H9 (cell line): ENCODE data around the gene CPT1C. TPM values are rescaled to one million over a fixed set of nuclear protein-coding genes. Genes with fewer than 3 reads are reported as not detected.

Source experiments
- DNase-seq: peaks from one replicate; pipeline ENCODE4 v3.0.0-alpha.2; 2017
- H2AFZ ChIP-seq: one replicate; pipeline ENCODE4 v1.6.1; 2013; ENCODE audit warnings: mild to moderate bottlenecking, low read length, control low read depth, moderate library complexity
- H2AK5ac ChIP-seq: 2 replicates; pipeline ENCODE4 v1.6.1; 2013; ENCODE audit warnings: low read length, control low read depth, mixed read lengths; ENCODE audit not compliant: insufficient read length
- H2BK120ac ChIP-seq: one replicate; pipeline ENCODE4 v1.6.1; 2013; ENCODE audit warnings: low read depth, mild to moderate bottlenecking, low read length, control low read depth, inconsistent platforms; ENCODE audit not compliant: poor library complexity, severe bottlenecking
- H2BK12ac ChIP-seq: 2 replicates; pipeline ENCODE4 v1.6.1; 2013; ENCODE audit warnings: low read length, control low read depth, mixed read lengths, low read depth; ENCODE audit not compliant: insufficient read length
- H2BK15ac ChIP-seq: 2 replicates; pipeline ENCODE4 v1.6.1; 2013; ENCODE audit warnings: low read depth, low read length, control low read depth
- H2BK20ac ChIP-seq: one replicate; pipeline ENCODE4 v1.6.1; 2013; ENCODE audit warnings: low read depth, mild to moderate bottlenecking, low read length, control low read depth, inconsistent platforms; ENCODE audit not compliant: poor library complexity, severe bottlenecking
- H2BK5ac ChIP-seq: 2 replicates; pipeline ENCODE4 v1.6.1; 2013; ENCODE audit warnings: low read length, control low read depth, mixed read lengths; ENCODE audit not compliant: insufficient read length
- H3K14ac ChIP-seq: 2 replicates; pipeline ENCODE4 v1.6.1; 2013; ENCODE audit warnings: low read length, control low read depth; ENCODE audit not compliant: insufficient read depth
- H3K18ac ChIP-seq: 2 replicates; pipeline ENCODE4 v1.6.1; 2013; ENCODE audit warnings: low read depth, mild to moderate bottlenecking, mixed read lengths, low read length, control low read depth; ENCODE audit not compliant: insufficient read length
- H3K23ac ChIP-seq: 2 replicates; pipeline ENCODE4 v1.6.1; 2013; ENCODE audit warnings: low read length, control low read depth, mixed read lengths, low read depth; ENCODE audit not compliant: insufficient read length
- H3K23me2 ChIP-seq: 2 replicates; pipeline ENCODE4 v1.6.1; 2013; ENCODE audit warnings: low read depth, mild to moderate bottlenecking, mixed read lengths, low read length, control low read depth; ENCODE audit not compliant: insufficient read length, poor library complexity, severe bottlenecking
- H3K27ac ChIP-seq: 2 replicates; pipeline ENCODE4 v1.5.1; 2013; ENCODE audit warnings: low read length, control low read depth, mixed read lengths, low read depth; ENCODE audit not compliant: insufficient read length
- H3K27me3 ChIP-seq: 2 replicates; pipeline ENCODE4 v1.6.1; 2013; ENCODE audit warnings: low read length, control low read depth, inconsistent platforms; ENCODE audit not compliant: insufficient read depth
- H3K4ac ChIP-seq: 2 replicates; pipeline ENCODE4 v1.6.1; 2013; ENCODE audit warnings: low read depth, mild to moderate bottlenecking, control low read depth, inconsistent platforms, low read length, moderate library complexity
- H3K4me1 ChIP-seq: 2 replicates; pipeline ENCODE4 v1.6.1; 2013; ENCODE audit warnings: low read length, control low read depth, inconsistent platforms; ENCODE audit not compliant: insufficient read depth
- H3K4me2 ChIP-seq: 2 replicates; pipeline ENCODE4 v1.6.1; 2013; ENCODE audit warnings: low read length, control low read depth, mixed read lengths; ENCODE audit not compliant: insufficient read length, insufficient read depth
- H3K56ac ChIP-seq: 2 replicates; pipeline ENCODE4 v1.6.1; 2013; ENCODE audit warnings: low read depth, mild to moderate bottlenecking, mixed read lengths, low read length, control low read depth; ENCODE audit not compliant: insufficient read length
- H3K79me1 ChIP-seq: 2 replicates; pipeline ENCODE4 v1.6.1; 2013; ENCODE audit warnings: low read depth, mild to moderate bottlenecking, moderate library complexity, low read length, control low read depth, inconsistent platforms; ENCODE audit not compliant: insufficient read depth, poor library complexity, severe bottlenecking
- H3K79me2 ChIP-seq: 2 replicates; pipeline ENCODE4 v1.6.1; 2013; ENCODE audit warnings: low read length, control low read depth, inconsistent platforms; ENCODE audit not compliant: insufficient read depth
- H3K9ac ChIP-seq: 2 replicates; pipeline ENCODE4 v1.6.1; 2013; ENCODE audit warnings: low read length, control low read depth, mixed read lengths; ENCODE audit not compliant: insufficient read length; ENCODE audit errors: extremely low read depth
- H3K9me3 ChIP-seq: one replicate; pipeline ENCODE4 v1.6.1; 2013; ENCODE audit warnings: low read depth, low read length, inconsistent platforms; ENCODE audit not compliant: control insufficient read depth
- H3T11ph ChIP-seq: one replicate; pipeline ENCODE4 v1.6.1; 2013; ENCODE audit warnings: mild to moderate bottlenecking, low read length, control low read depth, inconsistent platforms
- H4K20me1 ChIP-seq: one replicate; pipeline ENCODE4 v1.6.1; 2013; ENCODE audit not compliant: control insufficient read depth, insufficient read length, insufficient read depth
- H4K5ac ChIP-seq: 2 replicates; pipeline ENCODE4 v1.6.1; 2013; ENCODE audit warnings: low read depth, mild to moderate bottlenecking, mixed read lengths, low read length, control low read depth; ENCODE audit not compliant: insufficient read length
- H4K8ac ChIP-seq: replicated peaks from 2 replicates; pipeline ENCODE4 v1.6.1; 2013; ENCODE audit warnings: low read length, control low read depth, mixed read lengths, low read depth; ENCODE audit not compliant: insufficient read length
- H4K91ac ChIP-seq: 2 replicates; pipeline ENCODE4 v1.6.1; 2013; ENCODE audit warnings: low read depth, mild to moderate bottlenecking, moderate library complexity, mixed read lengths, low read length, control low read depth; ENCODE audit not compliant: insufficient read length
- H3K27ac Mint-ChIP-seq, 3 experiments: 2 replicates in 2 of 3; 3 replicates in 1 of 3; pipeline ENCODE4 v1.8.0; 2020 to 2021; ENCODE audit warnings: mixed read lengths in 3 of 3, mild to moderate bottlenecking in 1 of 3, moderate library complexity in 1 of 3
- H3K27me3 Mint-ChIP-seq: 2 replicates; pipeline ENCODE4 v1.8.0; 2021; ENCODE audit warnings: low read depth, mild to moderate bottlenecking, moderate library complexity, mixed read lengths
- H3K36me3 Mint-ChIP-seq, 3 experiments: 2 replicates in 2 of 3; 3 replicates in 1 of 3; pipeline ENCODE4 v1.8.0; 2020 to 2021; ENCODE audit warnings: low read depth in 3 of 3, mixed read lengths in 3 of 3; ENCODE audit not compliant: insufficient read depth in 1 of 3
- H3K4me1 Mint-ChIP-seq, 2 experiments: 2 replicates each; pipeline ENCODE4 v1.8.0; 2020; ENCODE audit warnings: mixed read lengths in 2 of 2
- H3K4me3 Mint-ChIP-seq, 2 experiments: 2 replicates in 1 of 2; 3 replicates in 1 of 2; pipeline ENCODE4 v1.8.0; 2020 to 2021; ENCODE audit warnings: mild to moderate bottlenecking in 2 of 2, mixed read lengths in 2 of 2, moderate library complexity in 1 of 2
- H3K9me3 Mint-ChIP-seq, 2 experiments: 2 replicates in 1 of 2; 3 replicates in 1 of 2; pipeline ENCODE4 v1.8.0; 2020; ENCODE audit warnings: mild to moderate bottlenecking in 2 of 2, mixed read lengths in 2 of 2, moderate library complexity in 1 of 2
- WGBS: extraction: QIAGEN DNeasy Blood & Tissue Kit; methylation state at CpG from one replicate; pipeline ENCODE4 v1.1.7; 2013; ENCODE audit warnings: missing lambda C conversion rate, low lambda C conversion rate, mixed read lengths; ENCODE audit not compliant: insufficient read length; ENCODE audit errors: extremely low coverage; 5-methylcytosine and 5-hydroxymethylcytosine counted together
- total RNA-seq: library from RNA; stranded (reverse); gene quantifications from 2 replicates; pipeline ENCODE4 v1.2.1, GENCODE V29; 2021
- TF ChIP-seq, protein P1 (sequence below): fragments of 200-600 bp; sonication (generic); conservative IDR thresholded peaks from 3 replicates; pipeline ENCODE4 v1.8.0; 2021; ENCODE audit warnings: antibody characterized with exemption, mild to moderate bottlenecking

CPT1C gene
- total RNA-seq, 1 experiment from 2014 or later: 74.6 TPM

DNA sequence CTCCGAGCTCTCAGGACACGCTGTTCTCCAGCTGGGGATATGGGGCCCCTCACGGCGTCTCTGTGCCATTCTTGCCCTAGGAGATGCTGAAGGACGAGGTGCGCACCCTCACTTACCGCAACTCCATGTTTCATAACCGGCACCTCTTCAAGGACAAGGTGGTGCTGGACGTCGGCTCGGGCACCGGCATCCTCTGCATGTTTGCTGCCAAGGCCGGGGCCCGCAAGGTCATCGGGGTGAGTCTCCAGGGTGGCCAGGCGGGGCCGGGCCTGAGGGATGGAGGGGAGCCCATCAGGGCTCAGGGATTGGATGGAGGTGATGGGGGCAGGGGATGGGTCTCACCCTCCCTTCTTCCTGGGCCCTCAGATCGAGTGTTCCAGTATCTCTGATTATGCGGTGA, 9.1 kb upstream of the CPT1C start:
- no peak overlapping the region for H3T11ph ChIP-seq
- H3K18ac ChIP-seq: no peak overlapping the region
- Mint-ChIP-seq H3K9me3 (no peaks in the 10 kb centered on the region; a peak in 3 of 5 replicates), H3K36me3 (peaks cover 46 to 58% (median 55%) of the 10 kb centered on the region in 3 experiments), H3K4me3 (no peak overlapping the region), H3K4me1 (peaks cover 25 to 48% of the 10 kb centered on the region in 2 experiments), H3K27me3 (peaks cover 2% of the 10 kb centered on the region; the same call in 1 of the 2 replicates), H3K27ac (no peak overlapping the region)
- H3K4me2 ChIP-seq: no peak overlapping the region
- H4K5ac ChIP-seq: no peak overlapping the region
- DNase-seq: no peak
- H3K23me2 ChIP-seq: no peaks in the 10 kb centered on the region
- no peak overlapping the region for H2BK12ac ChIP-seq
- no peak overlapping the region for H2AFZ ChIP-seq
- no peak overlapping the region for H4K91ac ChIP-seq
- no peak overlapping the region for H2BK5ac ChIP-seq
- TF ChIP-seq, protein P1, sequence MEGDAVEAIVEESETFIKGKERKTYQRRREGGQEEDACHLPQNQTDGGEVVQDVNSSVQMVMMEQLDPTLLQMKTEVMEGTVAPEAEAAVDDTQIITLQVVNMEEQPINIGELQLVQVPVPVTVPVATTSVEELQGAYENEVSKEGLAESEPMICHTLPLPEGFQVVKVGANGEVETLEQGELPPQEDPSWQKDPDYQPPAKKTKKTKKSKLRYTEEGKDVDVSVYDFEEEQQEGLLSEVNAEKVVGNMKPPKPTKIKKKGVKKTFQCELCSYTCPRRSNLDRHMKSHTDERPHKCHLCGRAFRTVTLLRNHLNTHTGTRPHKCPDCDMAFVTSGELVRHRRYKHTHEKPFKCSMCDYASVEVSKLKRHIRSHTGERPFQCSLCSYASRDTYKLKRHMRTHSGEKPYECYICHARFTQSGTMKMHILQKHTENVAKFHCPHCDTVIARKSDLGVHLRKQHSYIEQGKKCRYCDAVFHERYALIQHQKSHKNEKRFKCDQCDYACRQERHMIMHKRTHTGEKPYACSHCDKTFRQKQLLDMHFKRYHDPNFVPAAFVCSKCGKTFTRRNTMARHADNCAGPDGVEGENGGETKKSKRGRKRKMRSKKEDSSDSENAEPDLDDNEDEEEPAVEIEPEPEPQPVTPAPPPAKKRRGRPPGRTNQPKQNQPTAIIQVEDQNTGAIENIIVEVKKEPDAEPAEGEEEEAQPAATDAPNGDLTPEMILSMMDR: no peak
- no peaks in the 10 kb centered on the region for H3K27me3 ChIP-seq
- no peak overlapping the region for H3K23ac ChIP-seq
- no peaks in the 10 kb centered on the region for H4K20me1 ChIP-seq
- no peaks in the 10 kb centered on the region for H3K9me3 ChIP-seq
- no peak overlapping the region for H3K56ac ChIP-seq
- H3K79me1 ChIP-seq: peaks cover 2% of the 10 kb centered on the region
- H3K9ac ChIP-seq: no peak overlapping the region
- no peak overlapping the region for H2BK120ac ChIP-seq
- no peak overlapping the region for H2BK20ac ChIP-seq
- H3K27ac ChIP-seq: no peak overlapping the region
- H3K4me1 ChIP-seq: peaks cover 4% of the 10 kb centered on the region; the same call in 1 of the 2 replicates
- no peak overlapping the region for H2BK15ac ChIP-seq
- no peak overlapping the region for H3K4ac ChIP-seq
- no CpG with 5 or more reads among the region's 19 CpGs for WGBS
- no peak overlapping the region for H2AK5ac ChIP-seq
- H3K14ac ChIP-seq: no peak overlapping the region
- no peak overlapping the region for H4K8ac ChIP-seq
- peaks cover 22% of the 10 kb centered on the region; the same call in 1 of the 2 replicates for H3K79me2 ChIP-seq
